Heart right ventricle (tissue), 16 donors: ENCODE results near the gene VPS9D1. TPM values are rescaled to one million over a fixed set of nuclear protein-coding genes. Genes with fewer than 3 reads are reported as not detected.

Experiments
- ATAC-seq, 8 donors: fragments of 200-7000 bp; cut with Tn5 transposase; one replicate each; pipeline ENCODE4 v1.9.1; 2020; ENCODE audit warnings: mild to moderate bottlenecking in 8 of 8, moderate library complexity in 8 of 8, moderate number of reproducible peaks in 1 of 8
- DNase-seq, 2 donors: peaks; one replicate each; pipeline ENCODE4 v3.0.0-alpha.2; 2020
- H3K27ac ChIP-seq, 10 donors: fragments of 200-600 bp; sonication (generic) in 2 of 10; one replicate each; pipeline versions ENCODE4 v1.5.0 to v1.8.0; 2020 to 2022; ENCODE audit warnings: mild to moderate bottlenecking in 3 of 10
- H3K27me3 ChIP-seq, 7 donors: fragments of 200-600 bp; one replicate each; pipeline ENCODE4 v1.8.0; 2021 to 2022; ENCODE audit warnings: mild to moderate bottlenecking in 2 of 7
- H3K36me3 ChIP-seq, 9 donors: fragments of 200-600 bp; sonication (generic) in 1 of 9; one replicate each; pipeline versions ENCODE4 v1.5.0 to v1.8.0; 2020 to 2022; ENCODE audit warnings: mild to moderate bottlenecking in 2 of 9
- H3K4me1 ChIP-seq, 9 donors: fragments of 200-600 bp; sonication (generic) in 1 of 9; one replicate each; pipeline versions ENCODE4 v1.5.0 to v1.8.0; 2020 to 2022; ENCODE audit warnings: mild to moderate bottlenecking in 4 of 9
- H3K4me3 ChIP-seq, 10 donors: fragments of 200-600 bp; sonication (generic) in 2 of 10; one replicate each; pipeline versions ENCODE4 v1.5.0 to v1.8.0; 2020 to 2022; ENCODE audit warnings: mild to moderate bottlenecking in 7 of 10, moderate library complexity in 2 of 10
- H3K9me3 ChIP-seq, 11 donors: fragments of 200-600 bp in 10 of 11; sonication (generic) in 2 of 11; one replicate each; pipeline versions ENCODE4 v1.5.0 to v1.8.0; 2013 to 2022; ENCODE audit warnings: mild to moderate bottlenecking in 2 of 11, control low read depth in 1 of 11, moderate library complexity in 1 of 11
- CTCF ChIP-seq, 9 donors: fragments of 200-600 bp; sonication (generic) in 2 of 9; IDR thresholded peaks; one replicate each; pipeline versions ENCODE4 v1.5.0 to v1.8.0; 2021 to 2022; ENCODE audit warnings: antibody characterized with exemption in 9 of 9, mild to moderate bottlenecking in 5 of 9, moderate library complexity in 1 of 9
- WGBS, 2 donors: extraction: QIAGEN DNeasy Blood & Tissue Kit; methylation state at CpG; one replicate each; pipeline ENCODE4 v1.1.7; 2013; ENCODE audit warnings: inconsistent platforms in 1 of 2; 5-methylcytosine and 5-hydroxymethylcytosine counted together
- intact Hi-C, 10 donors: fragments of 100-400 bp; cut with DNase I; formaldehyde crosslinking; loops; one replicate each; pipeline versions ENCODE4 v1.11.1 to v1.14.2; 2022
- polyA plus RNA-seq, 2 donors: library from polyadenylated mRNA; stranded (reverse); fragments of 200-250 nt; gene quantifications; one replicate each; pipeline ENCODE4 v1.2.3, GENCODE V29; 2013
- total RNA-seq, 10 donors: library from RNA; stranded (reverse); fragmentation: NEBNext Ultra II Directional in 3 of 10; extraction: Animal tissue kit (Norgen Biotek cat#: 25700) in 3 of 10; gene quantifications; one replicate each; pipeline versions ENCODE4 v1.2.1 to v1.2.4, GENCODE V29; 2021 to 2023
- donor health status: Arrhythmogenic right ventricular cardiomyopathy.
- donor health status: ischemic (EF 13 %, LVEDD 7.1; RV severe dilation, severe dysfunction).
- donor health status: healthy with polysubstance abuse.
- donor health status: DM: no; HTN: yes; CAD: no.
- donor health status: DM: no; HTN: no; CAD: no.
- donor health status: ischemic (EF 25% LVEDD 6.9; RV normal size, moderate dysfunction).
- donor health status: ischemic (EF 25% LVEDD 5.7; RV mildly dilated, moderate dysfunction).
- donor health status: healthy.
- donor health status: DM: yes; HTN: yes; CAD: no.
- donor health status: Ischemic cardiomyopathy.
- donor health status: ischemic (EF 35%, LVEDD 5.7; RV mildly dilated, moderate dysfunction).
- donor health status: nonischemic (EF 11% LVEDD 7.7; RV severe dilation, severe dysfunction).
- donor health status: DM: yes; HTN: yes; CAD: no.
- donor health status: PGD.
- donor health status: ischemic (EF 29% LVEDD 5.4; RV normal size, mild dysfunction).
- donor health status: nonischemic (EF 23%, LVEDD 6.1; RV moderate dilation, normal function).

Gene VPS9D1
- total and polyA plus RNA-seq, 12 donors, result 7.0 to 41.0 (median 11.8) TPM

GRCh38 chr16:89657442-89658220, 63.1 kb downstream of the VPS9D1 start, which contains the start of the genes CHMP1A and SPATA33:
Gene CHMP1A (minus strand): TSS chr16:89657708. CDS start chr16:89657588, 120 bp downstream.
Gene SPATA33 (plus strand): TSS chr16:89657836. CDS start chr16:89657912, 76 bp downstream.
- Histone ChIP-seq H3K36me3 (peaks cover 0 to 40% (median 0%) of the 10 kb centered on the region in 9 donors), H3K27me3 (no peaks in the 10 kb centered on the region), H3K27ac (peak within 1 kb of the TSS; percentile 43 to 98 (median 90)), H3K4me3 (peak within 1 kb of the TSS; percentile 84 to 100 (median 98)), H3K4me1 (peaks cover 9 to 31% (median 20%) of the 10 kb centered on the region in 9 donors), H3K9me3 (no peaks in the 10 kb centered on the region)
- TF ChIP-seq CTCF (IDR thresholded peaks at IDR 0.05), result no peak
- ATAC-seq (peak; percentile 95 to 98 (median 97)), DNase-seq (peak; percentile 90 to 93)
- WGBS, 2 donors, result 0% methylated on average over 90 to 99 of the region's 99 CpGs
- intact Hi-C loops, result loop anchor here in 1 of 10 donors (10.0 kb wide), 1 partner anchor 217 kb away; the partner anchor contains the start of gene TCF25

Other genes starting within 250 kb of the VPS9D1 start
- gene ANKRD11, start 230.3 kb downstream of the VPS9D1 start, total RNA-seq, result 10 to 100 TPM; 55.9 to 93.6 (median 67.4) TPM
- 10 to 100 TPM; 47.7 to 65.5 TPM for gene ANKRD11, start 230.3 kb downstream of the VPS9D1 start, polyA plus RNA-seq
- 100 to 1,000 TPM in 5 of 10 donors, 10 to 100 TPM in 5; 85.4 to 145 (median 101) TPM for gene SPG7, start 212.5 kb downstream of the VPS9D1 start, total RNA-seq
- 100 to 1,000 TPM in 1 of 2 donors, 10 to 100 TPM in 1; 69.8 to 116 TPM for gene SPG7, start 212.5 kb downstream of the VPS9D1 start, polyA plus RNA-seq
- gene RPL13, start 160.2 kb downstream of the VPS9D1 start, total RNA-seq, result 1,000 to 10,000 TPM in 4 of 10 donors, 100 to 1,000 TPM in 6; 786 to 1,426 (median 935) TPM
- 1,000 to 10,000 TPM; 3,221 to 7,398 TPM for gene RPL13, start 160.2 kb downstream of the VPS9D1 start, polyA plus RNA-seq
- under 1 TPM in 1 of 10 donors, not detected in 9; 0.16 TPM for gene CPNE7, start 145.1 kb downstream of the VPS9D1 start, total RNA-seq
- under 1 TPM in 1 of 2 donors, not detected in 1; 0.33 TPM for gene CPNE7, start 145.1 kb downstream of the VPS9D1 start, polyA plus RNA-seq
- gene DPEP1, start 107.3 kb downstream of the VPS9D1 start, total RNA-seq, result not detected
- gene DPEP1, start 107.3 kb downstream of the VPS9D1 start, polyA plus RNA-seq, result under 1 TPM in 1 of 2 donors, not detected in 1; 0.09 TPM
- 10 to 100 TPM; 31.5 to 47.4 (median 36.7) TPM for gene CHMP1A, start 63.2 kb downstream of the VPS9D1 start, total RNA-seq
- 10 to 100 TPM; 30.6 to 71.4 TPM for gene CHMP1A, start 63.2 kb downstream of the VPS9D1 start, polyA plus RNA-seq
- 1 to 10 TPM in 9 of 10 donors, under 1 TPM in 1; 0.76 to 4.6 (median 2.4) TPM for gene SPATA33, start 63.1 kb downstream of the VPS9D1 start, total RNA-seq
- 1 to 10 TPM; 4.1 TPM for gene SPATA33, start 63.1 kb downstream of the VPS9D1 start, polyA plus RNA-seq
- gene CDK10, start 34.2 kb downstream of the VPS9D1 start, total RNA-seq, result 10 to 100 TPM; 14.7 to 31.4 (median 21.6) TPM
- gene CDK10, start 34.2 kb downstream of the VPS9D1 start, polyA plus RNA-seq, result 10 to 100 TPM; 35.9 to 63.4 TPM
- 1 to 10 TPM; 1.9 to 4.1 (median 2.9) TPM for gene SPATA2L, start 19.2 kb downstream of the VPS9D1 start, total RNA-seq
- gene SPATA2L, start 19.2 kb downstream of the VPS9D1 start, polyA plus RNA-seq, result 10 to 100 TPM in 1 of 2 donors, 1 to 10 TPM in 1; 3.2 to 13.0 TPM
- 10 to 100 TPM in 9 of 10 donors, 1 to 10 TPM in 1; 8.2 to 16.0 (median 12.8) TPM for gene ZNF276, start 639 bp upstream of the VPS9D1 start, total RNA-seq
- gene ZNF276, start 639 bp upstream of the VPS9D1 start, polyA plus RNA-seq, result 10 to 100 TPM; 12.2 to 29.3 TPM
- gene FANCA, start 95.7 kb upstream of the VPS9D1 start, total RNA-seq, result 100 to 1,000 TPM in 1 of 10 donors, 1 to 10 TPM in 9; 1.0 to 101 (median 2.0) TPM
- 1 to 10 TPM; 2.8 to 4.0 TPM for gene FANCA, start 95.7 kb upstream of the VPS9D1 start, polyA plus RNA-seq
- gene SPIRE2, start 107.6 kb upstream of the VPS9D1 start, total RNA-seq, result 1 to 10 TPM in 6 of 10 donors, under 1 TPM in 4; 0.46 to 1.9 (median 1.2) TPM
- 1 to 10 TPM in 1 of 2 donors, under 1 TPM in 1; 0.52 to 1.5 TPM for gene SPIRE2, start 107.6 kb upstream of the VPS9D1 start, polyA plus RNA-seq
- 100 to 1,000 TPM in 3 of 10 donors, 10 to 100 TPM in 7; 77.5 to 112 (median 94.8) TPM for gene TCF25, start 152.7 kb upstream of the VPS9D1 start, total RNA-seq
- 100 to 1,000 TPM in 1 of 2 donors, 10 to 100 TPM in 1; 88.3 to 101 TPM for gene TCF25, start 152.7 kb upstream of the VPS9D1 start, polyA plus RNA-seq
- 1 to 10 TPM in 6 of 10 donors, under 1 TPM in 4; 0.64 to 2.0 (median 1.3) TPM for gene MC1R, start 198.0 kb upstream of the VPS9D1 start, total RNA-seq
- gene MC1R, start 198.0 kb upstream of the VPS9D1 start, polyA plus RNA-seq, result 1 to 10 TPM; 1.6 to 4.5 TPM
- 1 to 10 TPM in 5 of 10 donors, under 1 TPM in 5; 0.53 to 7.6 (median 0.96) TPM for gene TUBB3, start 202.4 kb upstream of the VPS9D1 start, total RNA-seq
- 10 to 100 TPM in 1 of 2 donors, under 1 TPM in 1; 0.59 to 10.6 TPM for gene TUBB3, start 202.4 kb upstream of the VPS9D1 start, polyA plus RNA-seq
- 10 to 100 TPM; 29.3 to 47.6 (median 34.9) TPM for gene DEF8, start 227.9 kb upstream of the VPS9D1 start, total RNA-seq
- 10 to 100 TPM; 62.6 to 64.8 TPM for gene DEF8, start 227.9 kb upstream of the VPS9D1 start, polyA plus RNA-seq